RPMI8226 (cell line): ENCODE measurements around the gene PLEKHG4.

Experiments
- DNase-seq: peaks from one replicate; pipeline ENCODE4 v3.0.0-alpha.2; 2015

The PLEKHG4 gene

GRCh38 chr16:67246081-67246755 is 33.1 kb upstream of the PLEKHG4 start:
- DNase-seq: peak; percentile 83

- peak; percentile 94 for DNase-seq
Observed at GRCh38 chr16:67246756-67247191, 32.6 kb upstream of the PLEKHG4 start.

- peak; percentile 99 for DNase-seq
Observed at GRCh38 chr16:67247192-67248072, 31.9 kb upstream of the PLEKHG4 start, which contains the start of gene FHOD1. Gene FHOD1, minus strand, starts transcription at chr16:67247481. Its CDS starts 71 bp downstream, at chr16:67247410.

- DNase-seq: no peak
Observed at GRCh38 chr16:67248073-67248400, 31.3 kb upstream of the PLEKHG4 start.

GRCh38 chr16:67248401-67249177 is 30.7 kb upstream of the PLEKHG4 start, which contains the start of gene SLC9A5:
Gene SLC9A5, plus strand, starts transcription at chr16:67248979. Its CDS starts 36 bp downstream, at chr16:67249015.
- DNase-seq: peak; percentile 50

- DNase-seq: no peak
Observed at GRCh38 chr16:67249178-67250044, 29.9 kb upstream of the PLEKHG4 start.

GRCh38 chr16:67250045-67250327 is 29.3 kb upstream of the PLEKHG4 start:
- DNase-seq: no peak

- DNase-seq: no peak
Observed at GRCh38 chr16:67252609-67253497, 26.5 kb upstream of the PLEKHG4 start.

- DNase-seq: no peak
Observed at GRCh38 chr16:67254801-67255552, 24.4 kb upstream of the PLEKHG4 start.

GRCh38 chr16:67255553-67256221 is 23.6 kb upstream of the PLEKHG4 start:
- DNase-seq: no peak

- DNase-seq: no peak
Observed at GRCh38 chr16:67256701-67257230, 22.6 kb upstream of the PLEKHG4 start.

GRCh38 chr16:67257486-67258160 is 21.7 kb upstream of the PLEKHG4 start:
- DNase-seq: no peak

- no peak for DNase-seq
Observed at GRCh38 chr16:67258161-67258835, 21.0 kb upstream of the PLEKHG4 start.

GRCh38 chr16:67259705-67260104 is 19.6 kb upstream of the PLEKHG4 start:
- DNase-seq: no peak

GRCh38 chr16:67260426-67261063 is 18.8 kb upstream of the PLEKHG4 start:
- DNase-seq: peak; percentile 85

GRCh38 chr16:67263201-67263600 is 16.1 kb upstream of the PLEKHG4 start:
- DNase-seq: no peak

GRCh38 chr16:67264277-67264676 is 15.1 kb upstream of the PLEKHG4 start:
- DNase-seq: no peak

- no peak for DNase-seq
Observed at GRCh38 chr16:67264866-67265265, 14.5 kb upstream of the PLEKHG4 start.
